ENCODE measurements around the gene MRPS2. TPM values are rescaled to one million over a fixed set of nuclear protein-coding genes. Genes with fewer than 3 reads are reported as not detected.

Gene MRPS2
- total RNA-seq, 4 donors from 2014 or later: 26.0 to 101 (median 53.6) TPM

GRCh38 chr9:135485832-135486231, 14.7 kb upstream of the MRPS2 start:
- peaks cover 0 to 43% (median 8%) of the 10 kb centered on the region in 4 donors for H3K36me3 ChIP-seq
- intact Hi-C loops (cut with DNase I; ENCODE audit: low total_unique reads) (no loop called here), in situ Hi-C loops (cut with MboI; ENCODE audit: low pct_ligation_motif_present in 1 of 4, low pct_unique_long_range_greater_than_20kb in 1 of 4, low sequenced_read_pairs in 3 of 4) (no loop called here)
- H3K27me3 ChIP-seq: no peaks in the 10 kb centered on the region
- WGBS, 2 donors (ENCODE audit: low coverage in 1 of 2): 94% methylated on average over 21 of the region's 21 CpGs; no CpG with 5 or more reads in 1 of the 2 donors
- no peak overlapping the region for H3K4me3 ChIP-seq
- peaks cover 2 to 14% (median 6%) of the 10 kb centered on the region in 4 donors for H3K4me1 ChIP-seq
- no peaks in the 10 kb centered on the region for H3K9me3 ChIP-seq
- TF ChIP-seq, protein P1, sequence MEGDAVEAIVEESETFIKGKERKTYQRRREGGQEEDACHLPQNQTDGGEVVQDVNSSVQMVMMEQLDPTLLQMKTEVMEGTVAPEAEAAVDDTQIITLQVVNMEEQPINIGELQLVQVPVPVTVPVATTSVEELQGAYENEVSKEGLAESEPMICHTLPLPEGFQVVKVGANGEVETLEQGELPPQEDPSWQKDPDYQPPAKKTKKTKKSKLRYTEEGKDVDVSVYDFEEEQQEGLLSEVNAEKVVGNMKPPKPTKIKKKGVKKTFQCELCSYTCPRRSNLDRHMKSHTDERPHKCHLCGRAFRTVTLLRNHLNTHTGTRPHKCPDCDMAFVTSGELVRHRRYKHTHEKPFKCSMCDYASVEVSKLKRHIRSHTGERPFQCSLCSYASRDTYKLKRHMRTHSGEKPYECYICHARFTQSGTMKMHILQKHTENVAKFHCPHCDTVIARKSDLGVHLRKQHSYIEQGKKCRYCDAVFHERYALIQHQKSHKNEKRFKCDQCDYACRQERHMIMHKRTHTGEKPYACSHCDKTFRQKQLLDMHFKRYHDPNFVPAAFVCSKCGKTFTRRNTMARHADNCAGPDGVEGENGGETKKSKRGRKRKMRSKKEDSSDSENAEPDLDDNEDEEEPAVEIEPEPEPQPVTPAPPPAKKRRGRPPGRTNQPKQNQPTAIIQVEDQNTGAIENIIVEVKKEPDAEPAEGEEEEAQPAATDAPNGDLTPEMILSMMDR (IDR thresholded peaks at IDR 0.05): no peak
- TF ChIP-seq POLR2A (IDR thresholded peaks at IDR 0.05) (no peak), POLR2AphosphoS5 (IDR thresholded peaks at IDR 0.05) (no peak), EP300 (IDR thresholded peaks at IDR 0.05; ENCODE audit: low read depth) (no peak)
- H3K27ac ChIP-seq: no peak overlapping the region
- DNase-seq: no peak

GRCh38 chr9:135486267-135487065, 14.0 kb upstream of the MRPS2 start:
- in situ Hi-C loops (cut with MboI; ENCODE audit: low pct_ligation_motif_present in 1 of 4, low pct_unique_long_range_greater_than_20kb in 1 of 4, low sequenced_read_pairs in 3 of 4): no loop called here

GRCh38 chr9:135487281-135488012, 13.0 kb upstream of the MRPS2 start:
- no peaks in the 10 kb centered on the region for H3K27me3 ChIP-seq
- TF ChIP-seq POLR2A (IDR thresholded peaks at IDR 0.05): no peak
- TF ChIP-seq, protein P1 (IDR thresholded peaks at IDR 0.05): no peak
- TF ChIP-seq EP300 (IDR thresholded peaks at IDR 0.05; ENCODE audit: low read depth): no peak
- TF ChIP-seq POLR2AphosphoS5 (IDR thresholded peaks at IDR 0.05): no peak
- WGBS, 2 donors (ENCODE audit: low coverage in 1 of 2): 92% methylated on average over 37 of the region's 40 CpGs; no CpG with 5 or more reads in 1 of the 2 donors
- no peaks in the 10 kb centered on the region for H3K9me3 ChIP-seq
- H3K4me1 ChIP-seq: no peaks in the 10 kb centered on the region
- intact Hi-C loops (cut with DNase I; ENCODE audit: low total_unique reads) (no loop called here), in situ Hi-C loops (cut with MboI; ENCODE audit: low pct_ligation_motif_present in 1 of 4, low pct_unique_long_range_greater_than_20kb in 1 of 4, low sequenced_read_pairs in 3 of 4) (no loop called here)
- no peak overlapping the region for H3K4me3 ChIP-seq
- no peak overlapping the region for H3K27ac ChIP-seq
- peaks cover 0 to 43% (median 8%) of the 10 kb centered on the region in 4 donors for H3K36me3 ChIP-seq
- DNase-seq: no peak

More at GRCh38 chr9:135486267-135487065, 14.0 kb upstream of the MRPS2 start:
- intact Hi-C loops (cut with DNase I; ENCODE audit: low total_unique reads): no loop called here
- TF ChIP-seq POLR2AphosphoS5 (IDR thresholded peaks at IDR 0.05): no peak
- TF ChIP-seq, protein P1 (IDR thresholded peaks at IDR 0.05): no peak
- no peak for TF ChIP-seq EP300 (IDR thresholded peaks at IDR 0.05; ENCODE audit: low read depth)
- no peak for TF ChIP-seq POLR2A (IDR thresholded peaks at IDR 0.05)
- H3K27ac ChIP-seq: no peak overlapping the region
- peaks cover 0 to 43% (median 8%) of the 10 kb centered on the region in 4 donors for H3K36me3 ChIP-seq
- no peaks in the 10 kb centered on the region for H3K27me3 ChIP-seq
- H3K9me3 ChIP-seq: no peaks in the 10 kb centered on the region
- no peak overlapping the region for H3K4me3 ChIP-seq
- DNase-seq: no peak
- H3K4me1 ChIP-seq: peaks cover 0 to 7% (median 0%) of the 10 kb centered on the region in 4 donors
- 93 to 97% methylated on average over 6 to 33 of the region's 33 CpGs for WGBS, 2 donors (ENCODE audit: low coverage in 1 of 2)

DNA sequence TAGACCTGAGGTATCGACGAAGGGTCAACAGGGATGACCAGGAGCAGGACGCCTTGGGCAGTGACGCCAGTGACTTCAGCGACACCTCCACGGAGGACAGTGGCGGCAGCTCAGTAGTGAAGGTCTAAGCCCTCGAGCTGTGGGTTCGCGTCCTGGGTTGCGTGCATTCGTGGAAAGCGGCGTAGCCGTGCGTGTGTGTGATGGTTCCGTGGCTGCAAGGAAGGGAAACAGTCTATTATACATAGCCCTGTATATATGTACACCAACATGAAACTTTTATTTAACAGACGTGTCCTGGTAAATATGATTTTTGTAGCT, 12.5 kb upstream of the MRPS2 start:
- TF ChIP-seq, protein P1 (IDR thresholded peaks at IDR 0.05): no peak
- TF ChIP-seq POLR2A (IDR thresholded peaks at IDR 0.05): no peak
- TF ChIP-seq POLR2AphosphoS5 (IDR thresholded peaks at IDR 0.05): no peak
- no peak for TF ChIP-seq EP300 (IDR thresholded peaks at IDR 0.05; ENCODE audit: low read depth)
- no peak overlapping the region for H3K4me3 ChIP-seq
- 94 to 95% methylated on average over 13 to 18 of the region's 18 CpGs for WGBS, 2 donors (ENCODE audit: low coverage in 1 of 2)
- no peaks in the 10 kb centered on the region for H3K4me1 ChIP-seq
- no peaks in the 10 kb centered on the region for H3K27me3 ChIP-seq
- no peak overlapping the region for H3K27ac ChIP-seq
- no peak for DNase-seq
- peaks cover 0 to 43% (median 8%) of the 10 kb centered on the region in 4 donors for H3K36me3 ChIP-seq
- in situ Hi-C loops (cut with MboI; ENCODE audit: low pct_ligation_motif_present in 1 of 4, low pct_unique_long_range_greater_than_20kb in 1 of 4, low sequenced_read_pairs in 3 of 4) (no loop called here), intact Hi-C loops (cut with DNase I; ENCODE audit: low total_unique reads) (no loop called here)
- H3K9me3 ChIP-seq: no peaks in the 10 kb centered on the region
